Measurements from ENCODE around the gene ZBTB25.

ZBTB25 gene

GRCh38 chr14:64515053-64515452 lies 11.4 kb upstream of the ZBTB25 start:
- DNase-seq, result no peak

DNA sequence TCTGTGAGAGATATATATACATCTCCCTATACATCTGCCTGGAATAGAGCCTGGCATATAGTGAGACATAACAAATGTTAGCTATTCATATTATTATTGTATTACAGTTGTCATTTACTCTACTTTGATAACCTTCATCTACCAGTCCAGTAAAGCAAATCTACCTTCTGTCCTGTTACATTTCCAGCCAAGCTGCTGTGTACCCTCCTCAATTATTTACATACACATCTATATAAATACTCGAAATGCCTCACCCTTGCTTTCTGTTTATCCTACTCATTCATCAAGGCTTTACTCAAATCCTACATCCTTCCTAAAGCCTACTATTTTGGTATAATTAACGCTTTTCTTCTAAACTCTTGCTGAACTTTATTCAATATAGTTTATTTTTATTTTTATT lies 9.6 kb upstream of the ZBTB25 start:
- DNase-seq, result no peak

GRCh38 chr14:64510825-64511671 lies 7.4 kb upstream of the ZBTB25 start:
- DNase-seq, result peak; percentile 72

DNA sequence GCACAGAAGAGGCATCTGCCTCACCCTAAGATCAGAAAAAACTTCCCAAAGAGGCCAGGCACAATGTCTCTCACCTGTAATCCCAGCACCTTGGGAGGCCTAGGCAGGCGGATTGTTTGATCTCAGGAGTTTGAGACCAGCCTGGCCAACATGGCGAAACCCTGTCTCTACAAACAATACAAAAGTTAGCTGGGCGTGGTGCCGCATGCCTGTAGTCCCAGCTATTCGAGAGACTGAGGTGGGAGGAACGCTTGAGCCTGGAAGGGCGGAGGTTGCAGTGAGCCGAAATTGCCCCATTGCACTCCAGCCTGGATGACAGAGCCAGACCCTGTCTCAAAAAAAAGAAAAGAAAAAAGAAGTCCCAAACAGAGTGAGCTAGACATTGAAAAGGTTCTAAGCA lies 5.4 kb upstream of the ZBTB25 start:
- DNase-seq, result peak; percentile 64

DNA sequence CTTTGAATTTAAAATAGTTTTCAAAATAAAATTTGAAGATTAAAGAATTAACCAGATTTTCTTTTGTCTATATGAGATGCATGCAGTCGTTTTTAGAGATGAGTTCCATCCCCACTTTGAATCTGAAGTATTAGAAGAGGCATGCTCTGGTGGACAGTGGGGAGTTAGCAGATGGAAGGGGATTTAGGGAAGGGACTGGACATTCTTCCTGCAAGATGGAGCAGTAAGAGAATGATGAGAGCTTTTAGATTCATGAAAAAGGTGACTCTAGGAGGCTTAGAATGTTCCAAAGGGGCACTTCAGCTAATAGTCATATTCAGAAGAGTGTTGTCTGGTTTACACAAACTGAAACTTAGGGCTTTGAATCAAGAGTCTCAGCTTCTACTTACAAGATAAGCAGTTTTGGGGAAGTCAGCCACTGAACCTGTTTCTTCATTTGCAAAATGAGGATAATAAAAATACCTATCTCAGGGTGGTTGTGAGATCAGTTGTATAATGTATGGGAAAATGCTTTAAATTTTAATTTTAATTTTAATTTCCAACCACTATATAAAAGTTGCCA lies 4.7 kb upstream of the ZBTB25 start:
- no peak for DNase-seq

DNA sequence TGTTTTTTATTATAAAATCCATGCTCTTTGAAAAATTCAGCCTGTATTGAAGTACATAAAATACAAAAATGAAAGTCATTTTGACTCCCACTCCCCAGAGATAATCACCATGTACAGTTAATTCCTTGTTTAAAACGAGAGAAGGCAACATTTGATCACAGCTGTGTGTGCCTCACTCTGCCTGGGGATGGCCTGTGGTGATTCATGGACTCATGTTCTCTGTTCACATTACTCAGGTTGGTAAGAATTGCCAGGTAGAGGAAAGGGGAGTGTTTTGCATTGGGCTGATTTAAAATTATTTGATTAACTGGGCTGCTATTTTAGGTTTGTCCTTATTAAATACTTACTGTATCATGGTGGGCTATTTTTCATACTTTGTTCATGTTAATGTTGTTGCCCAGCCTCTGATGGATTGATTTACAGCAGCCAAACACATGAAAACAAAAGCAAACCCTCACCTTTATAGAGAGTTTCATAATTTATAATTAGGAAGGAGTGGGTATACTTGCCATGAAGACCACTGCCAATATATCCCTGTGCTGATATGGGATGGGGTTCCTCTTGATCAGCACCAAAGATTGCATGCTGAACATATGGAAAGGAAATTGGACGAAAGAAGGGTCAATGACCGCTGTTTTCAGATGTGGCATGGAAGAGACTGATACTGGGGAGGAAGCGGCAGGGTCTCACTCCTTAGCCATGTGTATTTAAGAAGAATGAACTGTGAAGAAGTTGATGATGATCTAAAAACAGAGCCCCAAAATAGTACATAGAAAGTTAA lies 3.9 kb upstream of the ZBTB25 start:
- DNase-seq, result peak; percentile 57

- DNase-seq, result no peak
Observed at GRCh38 chr14:64506721-64507120, 3.1 kb upstream of the ZBTB25 start.

GRCh38 chr14:64504897-64505794 lies 1.5 kb upstream of the ZBTB25 start:
- peak; percentile 93 for DNase-seq

DNA sequence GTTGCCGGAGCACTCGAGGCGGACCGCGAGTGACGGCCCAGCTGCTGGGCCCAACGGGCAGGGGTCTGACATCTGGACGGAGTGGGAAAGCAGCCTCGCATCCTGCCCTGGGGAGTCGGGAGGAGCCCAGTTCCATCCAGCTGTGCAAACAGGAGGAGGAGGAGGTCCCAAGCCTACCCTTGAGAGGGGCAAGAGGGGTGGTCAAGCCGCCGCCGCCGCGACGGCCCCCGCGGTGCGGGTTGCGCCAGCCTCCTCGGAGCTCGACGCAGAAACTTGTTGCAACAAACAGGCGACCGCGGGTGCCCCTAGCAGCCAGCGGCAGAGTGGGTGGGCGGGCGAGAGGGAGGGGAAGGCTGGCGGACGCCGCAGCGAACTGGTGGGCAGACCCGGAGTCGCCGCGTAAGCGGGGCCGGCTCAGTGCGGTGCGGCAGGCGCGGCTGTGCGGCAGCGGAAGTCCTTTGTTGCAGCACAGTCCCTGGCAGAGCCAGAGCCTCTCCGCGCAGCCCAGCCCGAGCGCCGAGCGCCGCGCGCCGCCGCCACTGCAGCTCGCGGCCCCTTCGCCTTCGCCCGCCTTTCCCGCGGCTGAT lies 765 bp upstream of the ZBTB25 start, which contains the start of gene ZBTB1:
TSS of gene ZBTB1 (plus strand) at position 461 of the 587 bp plus-strand sequence. CDS start 16,735 bp downstream, outside the sequence.
- peak; percentile 95 for DNase-seq

- DNase-seq, result no peak
Observed at GRCh38 chr14:64502887-64503433, 678 bp downstream of the ZBTB25 start.

DNA sequence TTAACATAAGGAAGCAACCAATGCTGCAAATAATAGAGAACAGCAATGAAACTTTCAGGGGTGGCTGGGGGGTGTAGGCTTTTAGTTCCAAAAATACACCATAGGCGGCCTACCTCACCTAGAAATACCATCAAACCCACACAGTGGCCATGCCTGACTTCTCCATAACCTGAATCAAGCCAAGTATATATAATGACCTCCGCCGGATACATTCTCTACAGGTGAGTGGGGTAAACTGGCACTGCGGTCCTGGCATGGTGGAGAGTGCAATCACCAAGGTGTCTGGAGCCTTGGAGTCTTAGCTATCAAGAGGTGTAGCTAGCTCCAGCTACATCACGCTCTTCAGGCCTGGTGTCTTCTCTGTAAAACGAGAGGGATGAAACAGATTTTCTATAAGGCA lies 1.2 kb downstream of the ZBTB25 start:
- no peak for DNase-seq

DNA sequence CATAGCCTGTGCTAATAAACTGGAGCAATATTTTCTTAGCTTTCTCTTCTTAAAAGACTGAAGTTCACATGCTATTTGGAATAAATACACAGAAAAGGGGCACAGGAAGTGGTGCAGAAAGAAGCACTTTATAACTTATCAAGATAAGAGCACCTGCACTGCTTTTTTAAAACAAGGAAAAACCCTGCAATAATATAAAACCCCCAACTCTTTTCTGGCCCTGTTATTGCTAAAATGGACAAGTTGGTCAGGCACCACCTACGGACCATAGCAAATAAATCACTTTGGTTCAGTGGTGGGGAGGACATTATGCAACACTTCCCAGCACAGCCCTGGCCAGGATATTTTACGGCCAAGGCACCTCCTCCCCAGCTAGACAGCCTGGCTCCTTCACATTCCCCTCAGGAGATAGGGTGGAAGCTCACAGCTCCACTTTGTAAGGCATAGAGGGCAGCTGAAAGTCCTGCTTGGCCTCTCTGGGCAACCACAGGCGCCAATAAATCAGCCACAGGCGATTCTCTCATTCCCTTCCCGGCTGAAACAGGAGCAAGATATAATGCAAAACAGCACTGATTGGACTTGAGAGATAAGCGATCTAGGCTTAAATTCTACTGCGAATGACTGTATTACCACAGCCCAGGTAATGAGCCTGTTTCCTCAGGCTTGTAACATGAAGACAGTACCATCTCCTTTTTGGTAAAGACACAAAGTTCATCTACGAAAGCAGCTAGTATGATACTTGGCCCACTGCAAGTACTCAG lies 2.0 kb downstream of the ZBTB25 start:
- peak; percentile 99 for DNase-seq

DNA sequence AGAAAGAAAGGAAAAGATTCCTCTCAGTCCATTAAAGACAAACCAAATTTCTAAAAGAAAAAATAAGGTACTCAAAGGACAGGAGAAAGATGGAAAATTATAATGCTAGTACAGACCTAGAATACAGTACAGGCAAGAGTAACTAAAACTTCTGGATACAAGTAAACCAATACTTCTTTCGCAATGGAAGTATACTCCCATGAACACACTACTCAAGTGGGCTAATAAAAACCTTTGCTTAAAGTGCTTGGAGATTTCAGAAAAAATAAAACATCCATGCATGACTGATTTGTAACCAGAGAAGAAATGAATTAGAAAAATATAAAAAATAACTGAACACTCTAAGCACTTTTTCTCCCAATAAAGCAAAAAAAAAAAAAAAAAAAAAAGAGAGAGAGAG lies 3.5 kb downstream of the ZBTB25 start:
- DNase-seq, result no peak

- no peak for DNase-seq
Observed at GRCh38 chr14:64496764-64497163, 6.9 kb downstream of the ZBTB25 start.

DNA sequence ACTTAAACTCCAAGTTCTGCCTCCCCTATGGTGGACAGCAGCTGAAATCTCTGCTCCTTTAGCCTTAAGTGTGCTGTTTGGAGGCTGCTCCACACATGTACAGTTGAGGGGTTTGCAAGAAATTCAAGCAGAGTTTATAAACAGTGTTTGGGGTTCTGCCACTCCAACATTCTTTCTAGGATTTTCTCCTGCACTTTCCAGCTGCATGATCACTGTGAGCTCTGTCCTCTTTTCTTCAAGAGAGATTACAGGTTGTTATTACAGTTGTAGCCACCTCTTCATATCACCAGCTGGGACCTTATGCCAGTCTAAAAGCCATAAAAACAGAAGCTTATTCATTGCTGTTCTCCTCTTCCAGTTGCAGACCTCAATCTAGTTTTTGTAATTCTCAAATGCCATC lies 8.4 kb downstream of the ZBTB25 start:
- no peak for DNase-seq

DNA sequence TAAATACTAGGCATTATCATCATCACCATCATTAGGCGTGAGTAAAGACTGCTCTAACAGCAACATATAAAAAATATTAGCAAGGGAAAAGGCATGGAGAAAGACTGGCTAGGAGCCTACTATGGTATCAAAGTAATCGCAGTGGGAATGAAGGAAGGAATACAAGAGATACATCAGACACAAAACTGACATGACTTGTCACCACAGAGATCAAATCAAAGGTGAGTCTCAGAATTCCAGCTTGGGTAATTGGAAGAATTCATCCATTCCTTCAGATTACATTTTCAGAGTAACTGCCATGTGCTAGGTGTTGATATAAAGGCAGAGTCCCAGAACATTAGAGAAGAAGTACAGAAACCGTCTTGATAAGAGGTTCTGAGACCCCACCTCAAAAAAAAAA lies 10.2 kb downstream of the ZBTB25 start:
- no peak for DNase-seq

DNA sequence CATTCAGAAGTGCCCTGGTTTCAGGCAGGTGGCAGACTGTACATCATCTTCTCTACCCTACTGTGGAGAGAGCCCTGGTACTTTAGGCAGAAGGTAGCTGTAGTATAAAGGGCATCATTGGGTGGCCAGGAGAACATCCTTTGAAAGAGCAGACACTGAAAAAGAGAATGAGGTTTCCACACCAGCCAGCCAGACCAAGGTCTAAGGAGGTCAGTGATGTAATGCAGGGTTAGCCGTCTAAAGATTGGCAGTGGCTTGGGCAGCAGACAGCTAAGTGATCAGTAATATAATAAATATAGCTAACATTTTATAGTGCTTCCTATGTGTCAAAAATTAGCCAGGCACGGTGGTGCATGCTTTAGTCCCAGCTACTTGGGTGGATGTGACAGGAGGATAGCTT lies 12.0 kb downstream of the ZBTB25 start:
- DNase-seq, result no peak

- DNase-seq, result no peak
Observed at GRCh38 chr14:64488590-64489099, 15.0 kb downstream of the ZBTB25 start.

- DNase-seq, result no peak
Observed at GRCh38 chr14:64478634-64479250, 24.9 kb downstream of the ZBTB25 start.

DNA sequence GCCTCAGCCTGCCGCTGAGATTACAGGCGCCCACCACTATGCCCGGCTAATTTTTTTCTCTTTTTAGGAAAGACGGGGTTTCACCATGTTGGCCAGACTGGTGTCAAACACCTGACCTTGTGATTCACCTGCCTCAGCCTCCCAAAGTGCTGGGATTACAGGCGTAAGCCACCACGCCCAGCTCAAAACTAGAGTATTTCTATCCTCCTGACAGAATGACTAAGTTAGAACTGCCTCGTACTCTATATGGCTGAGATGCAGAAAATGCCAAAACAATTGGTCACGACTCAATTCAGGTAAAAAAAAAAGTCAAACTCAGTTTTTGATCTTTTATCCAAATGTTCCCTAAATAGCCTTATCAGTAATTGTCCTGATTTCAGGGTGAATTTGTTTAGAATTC lies 27.2 kb downstream of the ZBTB25 start:
- no peak for DNase-seq

All from islet precursor cell (in vitro differentiated cells).